22Rv1 (cell line): ENCODE measurements around the gene HOXA9.

ENCODE experiments used
- H3K27ac ChIP-seq: fragments of 450-650 bp; 2 replicates; pipeline ENCODE4 v1.5.1; 2017
- CTCF ChIP-seq: fragments of 450-650 bp; IDR thresholded peaks from 2 replicates; pipeline ENCODE4 v1.5.1; 2017; ENCODE audit warnings: mild to moderate bottlenecking
- ZFX ChIP-seq: fragments of 450-650 bp; IDR thresholded peaks from 2 replicates; pipeline ENCODE4 v1.6.1; 2017; ENCODE audit warnings: antibody characterized with exemption, borderline replicate concordance

The HOXA9 gene

GRCh38 chr7:27137640-27138315, 27.6 kb downstream of the HOXA9 start:
- no peak overlapping the region for H3K27ac ChIP-seq
- no peak for TF ChIP-seq ZFX
- no peak for TF ChIP-seq CTCF

GRCh38 chr7:27134392-27134791, 30.9 kb downstream of the HOXA9 start:
- TF ChIP-seq ZFX (no peak), CTCF (no peak)
- no peak overlapping the region for H3K27ac ChIP-seq

- no peak overlapping the region for H3K27ac ChIP-seq
- TF ChIP-seq CTCF (no peak), ZFX (no peak)
Observed at GRCh38 chr7:27133409-27134231, 31.7 kb downstream of the HOXA9 start.

- H3K27ac ChIP-seq: no peak overlapping the region
- TF ChIP-seq CTCF (no peak), ZFX (no peak)
Observed at GRCh38 chr7:27132978-27133377, 32.4 kb downstream of the HOXA9 start.

- no peak overlapping the region for H3K27ac ChIP-seq
- no peak for TF ChIP-seq ZFX
- TF ChIP-seq CTCF: no peak
Observed at GRCh38 chr7:27132214-27132613, 33.1 kb downstream of the HOXA9 start.

- H3K27ac ChIP-seq: peak overlapping the region; percentile 63
- TF ChIP-seq ZFX (no peak), CTCF (no peak)
Observed at GRCh38 chr7:27131390-27131819, 33.9 kb downstream of the HOXA9 start.
